OCI-LY7 (cell line): Measurements from ENCODE around the gene PNMA8C. TPM values are rescaled to one million over a fixed set of nuclear protein-coding genes. Genes with fewer than 3 reads are reported as not detected.

Source experiments
- BruUV-seq: library from RNA; stranded (reverse); fragments of 400-500 nt; replicated peaks from 2 replicates; lab custom pipeline; 2021; lab: Mats Ljungman, UMichigan
- CTCF ChIA-PET: fragments of 300-600 bp; sonication (Branson Sonifier 250); formaldehyde crosslinking; loops from one replicate; lab custom pipeline; 2022; ENCODE audit warnings: antibody characterized with exemption; ENCODE audit not compliant: unreplicated experiment; lab: Charles Lee
- POLR2A ChIA-PET: fragments of 300-600 bp; sonication (Branson Sonifier 250); formaldehyde crosslinking; loops from one replicate; lab custom pipeline; 2022; ENCODE audit warnings: antibody characterized with exemption; lab: Charles Lee
- DNase-seq: peaks from one replicate; pipeline ENCODE4 v3.0.0-alpha.2; 2015; ENCODE audit warnings: low spot score
- H2AFZ ChIP-seq: fragments of 200-600 bp; sonication (generic), shearing (Covaris generic); 2 replicates; pipeline ENCODE4 v1.6.1; 2014; ENCODE audit warnings: mild to moderate bottlenecking, antibody characterized with exemption, low read length, moderate library complexity
- H3K27ac ChIP-seq: fragments of 200-600 bp; sonication (generic); 2 replicates; pipeline ENCODE4 v1.5.1; 2014; ENCODE audit warnings: mixed run types, low read depth, mild to moderate bottlenecking, moderate library complexity, low read length, inconsistent platforms; ENCODE audit not compliant: poor library complexity, severe bottlenecking
- H3K36me3 ChIP-seq: fragments of 200-600 bp; sonication (generic); 2 replicates; pipeline ENCODE4 v1.6.1; 2014; ENCODE audit warnings: mild to moderate bottlenecking, antibody characterized with exemption, low read length, moderate library complexity, mixed read lengths; ENCODE audit not compliant: insufficient read depth
- H3K4me1 ChIP-seq: fragments of 200-600 bp; sonication (generic); 2 replicates; pipeline ENCODE4 v1.5.1; 2014; ENCODE audit warnings: mild to moderate bottlenecking, low read length; ENCODE audit not compliant: insufficient read depth, poor library complexity, severe bottlenecking
- H3K4me2 ChIP-seq: fragments of 200-600 bp; sonication (generic); 2 replicates; pipeline ENCODE4 v1.6.1; 2014; ENCODE audit warnings: mild to moderate bottlenecking, low read length
- H3K4me3 ChIP-seq: fragments of 200-600 bp; sonication (generic); 2 replicates; pipeline ENCODE4 v1.5.1; 2014; ENCODE audit warnings: mild to moderate bottlenecking, low read depth, low read length; ENCODE audit not compliant: poor library complexity, severe bottlenecking
- H3K79me2 ChIP-seq: fragments of 200-600 bp; sonication (generic); 2 replicates; pipeline ENCODE4 v1.6.1; 2016; ENCODE audit warnings: low read depth, mild to moderate bottlenecking, low read length, moderate library complexity, mixed read lengths; ENCODE audit not compliant: insufficient read depth
- H3K9me2 ChIP-seq: fragments of 200-600 bp; sonication (generic); 2 replicates; pipeline ENCODE4 v1.6.1; 2016; ENCODE audit warnings: mild to moderate bottlenecking, low read length, mixed read lengths; ENCODE audit not compliant: insufficient read depth
- H3K9me3 ChIP-seq: fragments of 200-600 bp; sonication (generic); 2 replicates; pipeline ENCODE4 v1.6.1; 2014; ENCODE audit warnings: mild to moderate bottlenecking, mixed run types, low read length, mixed read lengths
- H4K20me1 ChIP-seq: fragments of 200-600 bp; sonication (generic); 2 replicates; pipeline ENCODE4 v1.6.1; 2014; ENCODE audit warnings: mild to moderate bottlenecking, antibody characterized with exemption, low read length, moderate library complexity, mixed read lengths; ENCODE audit not compliant: insufficient read depth
- EZH2phosphoT487 ChIP-seq: fragments of 200-600 bp; sonication (generic); IDR thresholded peaks from 2 replicates; pipeline ENCODE4 v1.6.1; 2018; ENCODE audit warnings: low read depth, borderline replicate concordance, mild to moderate bottlenecking, mixed run types, antibody characterized with exemption, low read length, moderate library complexity, mixed read lengths
- intact Hi-C: fragments of 100-400 bp; cut with micrococcal nuclease; formaldehyde crosslinking; loops from one replicate; pipeline ENCODE4 v1.10.0; 2022; ENCODE audit not compliant: unreplicated experiment
- total RNA-seq, 2 experiments: library from RNA; depleted of rRNA in 1 of 2; stranded (reverse); fragments of >200 nt in 1 of 2; shearing (Covaris generic) in 1 of 2; gene quantifications; 2 replicates each; pipeline ENCODE4 v1.2.3, GENCODE V29; 2014 to 2022
- TF ChIP-seq, protein P1 (sequence below): fragments of 200-600 bp; sonication (generic); conservative IDR thresholded peaks from 2 replicates; pipeline ENCODE4 v1.5.1; 2014; ENCODE audit warnings: mild to moderate bottlenecking, antibody characterized with exemption, low read length, moderate library complexity, mixed read lengths

Gene PNMA8C
- total RNA-seq, 2 experiments from 2014 or later, result 1.0 to 4.9 TPM

- intact Hi-C loops, result no loop called here
- Histone ChIP-seq H3K4me1 (peaks cover 45% of the 10 kb centered on the region), H3K4me2 (peak overlapping the region; percentile 56), H3K27ac (peak overlapping the region; percentile 39), H3K4me3 (peak overlapping the region; percentile 37), H4K20me1 (no peaks in the 10 kb centered on the region), H3K36me3 (no peaks in the 10 kb centered on the region), H3K9me3 (no peaks in the 10 kb centered on the region), H2AFZ (peak overlapping the region; percentile 72), H3K9me2 (no peaks in the 10 kb centered on the region), H3K79me2 (no peaks in the 10 kb centered on the region)
- no TSS peak for BruUV-seq
- ChIA-PET POLR2A (interaction anchor here (0.5 to 0.7 kb wide), 2 partner anchors 55 to 167 kb away, joined by 3 read pairs; no protein-coding TSS in a partner anchor), CTCF (interaction anchor here (0.6 to 1.7 kb wide), 3 partner anchors 26 to 82 kb away, joined by 3 to 4 read pairs (median 4); no protein-coding TSS in a partner anchor)
- DNase-seq, result peak; percentile 80
- TF ChIP-seq, protein P1, sequence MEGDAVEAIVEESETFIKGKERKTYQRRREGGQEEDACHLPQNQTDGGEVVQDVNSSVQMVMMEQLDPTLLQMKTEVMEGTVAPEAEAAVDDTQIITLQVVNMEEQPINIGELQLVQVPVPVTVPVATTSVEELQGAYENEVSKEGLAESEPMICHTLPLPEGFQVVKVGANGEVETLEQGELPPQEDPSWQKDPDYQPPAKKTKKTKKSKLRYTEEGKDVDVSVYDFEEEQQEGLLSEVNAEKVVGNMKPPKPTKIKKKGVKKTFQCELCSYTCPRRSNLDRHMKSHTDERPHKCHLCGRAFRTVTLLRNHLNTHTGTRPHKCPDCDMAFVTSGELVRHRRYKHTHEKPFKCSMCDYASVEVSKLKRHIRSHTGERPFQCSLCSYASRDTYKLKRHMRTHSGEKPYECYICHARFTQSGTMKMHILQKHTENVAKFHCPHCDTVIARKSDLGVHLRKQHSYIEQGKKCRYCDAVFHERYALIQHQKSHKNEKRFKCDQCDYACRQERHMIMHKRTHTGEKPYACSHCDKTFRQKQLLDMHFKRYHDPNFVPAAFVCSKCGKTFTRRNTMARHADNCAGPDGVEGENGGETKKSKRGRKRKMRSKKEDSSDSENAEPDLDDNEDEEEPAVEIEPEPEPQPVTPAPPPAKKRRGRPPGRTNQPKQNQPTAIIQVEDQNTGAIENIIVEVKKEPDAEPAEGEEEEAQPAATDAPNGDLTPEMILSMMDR, result peak; percentile 61
- TF ChIP-seq EZH2phosphoT487, result no peak
Observed at GRCh38 chr19:46404753-46405468, 23.8 kb downstream of the PNMA8C start.

DNA sequence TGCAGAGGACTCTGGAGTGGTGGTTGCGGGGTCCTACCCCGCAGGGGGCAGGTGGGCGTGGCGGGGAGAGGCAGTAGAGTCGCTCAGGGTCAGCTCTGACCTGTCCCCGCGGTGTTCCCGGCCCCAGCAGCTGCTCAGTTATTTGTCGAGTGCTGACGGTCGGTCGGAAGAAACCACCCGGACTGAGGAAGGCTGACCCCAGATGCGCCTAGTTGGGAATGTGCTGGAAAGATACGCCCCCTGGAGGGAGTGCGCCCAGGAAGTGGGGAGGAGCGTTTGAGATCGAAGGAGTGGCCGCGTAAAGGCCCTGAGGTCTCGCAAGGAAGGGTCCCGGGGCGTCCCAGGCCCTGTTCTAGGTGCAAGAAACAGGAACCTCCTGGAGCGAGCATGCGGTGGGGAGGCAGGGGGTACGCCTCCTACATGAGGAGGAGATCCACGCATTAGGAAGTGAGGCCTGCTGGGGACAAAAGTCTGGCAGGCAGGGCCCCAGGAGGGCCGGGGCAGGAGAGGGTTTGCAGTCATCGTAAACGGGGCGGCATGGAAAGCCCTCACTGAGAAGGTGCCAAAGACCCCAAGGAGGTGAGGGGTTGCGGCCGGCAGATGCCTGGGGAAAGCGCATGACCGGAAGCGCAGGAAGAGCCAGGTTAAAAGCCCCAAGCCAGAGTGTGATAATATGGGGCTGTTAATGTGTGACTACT lies 24.5 kb downstream of the PNMA8C start:
- peaks cover 48% of the 10 kb centered on the region for H3K4me1 ChIP-seq
- peak overlapping the region; percentile 37 for H3K4me3 ChIP-seq
- no peaks in the 10 kb centered on the region for H3K36me3 ChIP-seq
- no peaks in the 10 kb centered on the region for H3K9me2 ChIP-seq
- DNase-seq, result peak; percentile 40
- CTCF ChIA-PET, result interaction anchor here (1.0 to 1.7 kb wide), 2 partner anchors 53 to 83 kb away, joined by 4 to 5 read pairs; no protein-coding TSS in a partner anchor
- H3K79me2 ChIP-seq, result no peaks in the 10 kb centered on the region
- BruUV-seq, result no TSS peak
- POLR2A ChIA-PET, result no interaction called here
- H3K27ac ChIP-seq, result peak overlapping the region; percentile 39
- no peaks in the 10 kb centered on the region for H3K9me3 ChIP-seq
- no peak for TF ChIP-seq EZH2phosphoT487
- TF ChIP-seq, protein P1, result peak; percentile 67
- intact Hi-C loops, result no loop called here
- H3K4me2 ChIP-seq, result peak overlapping the region; percentile 56
- H4K20me1 ChIP-seq, result no peaks in the 10 kb centered on the region
- H2AFZ ChIP-seq, result peak overlapping the region; percentile 72
